ENCODE measurements around the gene TRMT11. TPM values are rescaled to one million over a fixed set of nuclear protein-coding genes. Genes with fewer than 3 reads are reported as not detected.
"Not testable (repeated sequence)": the region's sequence is repeated elsewhere in the genome, so short reads cannot be mapped to it uniquely, and the experiment has no call there.

The TRMT11 gene
- polyA plus RNA-seq, 1 of the 3 experiments (the other 2 are of a cell fraction): 15.0 TPM

GRCh38 chr6:125968493-125968892 is 17.8 kb upstream of the TRMT11 start (continued):
- TF ChIP-seq ZBTB33 (IDR thresholded peaks at IDR 0.05; ENCODE audit: borderline replicate concordance, low read depth) (no peak), FOXM1 (IDR thresholded peaks at IDR 0.05; ENCODE audit: low read depth) (no peak), FOSL2 (IDR thresholded peaks at IDR 0.05; ENCODE audit: borderline replicate concordance, low read depth) (no peak)

- POLR2A ChIA-PET: interaction anchor here (0.8 to 1.0 kb wide), 2 partner anchors 15 to 180 kb away, joined by 3 read pairs; partner anchors contain the start of gene NCOA7
- WGBS (ENCODE audit: low lambda C conversion rate): 93% methylated on average over 2 of the region's 2 CpGs
Observed at GRCh38 chr6:125970760-125971159, 15.6 kb upstream of the TRMT11 start.

GRCh38 chr6:125972478-125972877 is 13.9 kb upstream of the TRMT11 start:
- POLR2A ChIA-PET: not testable (repeated sequence)

More at GRCh38 chr6:125970760-125971159, 15.6 kb upstream of the TRMT11 start:
- TF ChIP-seq CTCF (IDR thresholded peaks at IDR 0.05) (no peak), GABPA (IDR thresholded peaks at IDR 0.05; ENCODE audit: low read depth) (no peak), REST (IDR thresholded peaks at IDR 0.05; ENCODE audit: low read depth, low read length) (no peak), SIN3A (IDR thresholded peaks at IDR 0.05; ENCODE audit: borderline replicate concordance, low read depth, low read length) (no peak)
- Histone ChIP-seq H3K4me3 (ENCODE audit: low read depth in 2 of 2, low read length in 1 of 2) (no peak overlapping the region), H3K79me2 (ENCODE audit: insufficient read depth) (no peaks in the 10 kb centered on the region; the same call in 1 of the 2 replicates), H3F3A (replicated peaks; ENCODE audit: insufficient read depth) (no peaks in the 10 kb centered on the region), H3K4me1 (ENCODE audit: control insufficient read depth in 1 of 2, insufficient read depth in 2 of 2, low read depth in 1 of 2, low read length in 1 of 2) (no peaks in the 10 kb centered on the region), H2AFZ (ENCODE audit: low read depth) (no peak overlapping the region), H3K4me2 (no peak overlapping the region), H3K36me3 (replicated peaks in 1 of 2; ENCODE audit: control insufficient read depth in 1 of 2, insufficient read depth in 2 of 2, low read length in 1 of 2) (peaks cover 6 to 17% of the 10 kb centered on the region in 2 experiments), H4K20me1 (ENCODE audit: insufficient read depth) (no peaks in the 10 kb centered on the region), H3K27ac (ENCODE audit: low read depth in 2 of 2, low read length in 1 of 2) (no peak overlapping the region), H3K27me3 (ENCODE audit: insufficient read depth) (no peaks in the 10 kb centered on the region), H3K9me2 (no peaks in the 10 kb centered on the region), H3K9ac (no peak overlapping the region), H3K9me3 (no peaks in the 10 kb centered on the region)
- DNase-seq: no peak
- CTCF ChIA-PET: interaction anchor here (0.9 to 2.3 kb wide), 8 partner anchors 13 to 659 kb away, joined by 3 to 12 read pairs (median 4); partner anchors contain the start of gene HINT3

More at GRCh38 chr6:125972478-125972877, 13.9 kb upstream of the TRMT11 start:
- not testable (repeated sequence) for H3K9me2 ChIP-seq; H4K20me1 ChIP-seq (ENCODE audit: insufficient read depth); H3K79me2 ChIP-seq (ENCODE audit: insufficient read depth); H3K27me3 ChIP-seq (ENCODE audit: insufficient read depth); H3K27ac ChIP-seq (ENCODE audit: low read depth in 2 of 2, low read length in 1 of 2); DNase-seq; H3K4me3 ChIP-seq (ENCODE audit: low read depth in 2 of 2, low read length in 1 of 2); H3F3A ChIP-seq (replicated peaks; ENCODE audit: insufficient read depth); H3K4me1 ChIP-seq (ENCODE audit: control insufficient read depth in 1 of 2, insufficient read depth in 2 of 2, low read depth in 1 of 2, low read length in 1 of 2); H3K4me2 ChIP-seq; H3K9me3 ChIP-seq; H3K9ac ChIP-seq; H2AFZ ChIP-seq (ENCODE audit: low read depth)
- H3K36me3 ChIP-seq (replicated peaks in 1 of 2; ENCODE audit: control insufficient read depth in 1 of 2, insufficient read depth in 2 of 2, low read length in 1 of 2): peaks cover 6 to 21% of the 10 kb centered on the region in 2 experiments
- CTCF ChIA-PET: interaction anchor here (0.6 to 3.2 kb wide), 6 partner anchors 8 to 194 kb away, joined by 3 to 32 read pairs (median 18); partner anchors contain the start of gene NCOA7
- WGBS (ENCODE audit: low lambda C conversion rate): 100% methylated on average over 1 of the region's 1 CpG
